HG03571 (cell line): ENCODE results near the gene IFITM1.
"Not testable (repeated sequence)": the region's sequence is repeated elsewhere in the genome, so short reads cannot be mapped to it uniquely, and the experiment has no call there.

Experiments used
- ATAC-seq: cut with Tn5 transposase; IDR thresholded peaks from one replicate; pipeline ENCODE4 v1.9.1; 2021; ENCODE audit not compliant: unreplicated experiment

Gene IFITM1

GRCh38 chr11:308740-309665 is 4.8 kb upstream of the IFITM1 start:
- not testable (repeated sequence) for ATAC-seq

- not testable (repeated sequence) for ATAC-seq
Observed at GRCh38 chr11:309979-310572, 3.8 kb upstream of the IFITM1 start.

- not testable (repeated sequence) for ATAC-seq
Observed at GRCh38 chr11:311013-311748, 2.7 kb upstream of the IFITM1 start.

GRCh38 chr11:312092-312816 is 1.6 kb upstream of the IFITM1 start:
- no peak for ATAC-seq

GRCh38 chr11:313304-313786 is 495 bp upstream of the IFITM1 start:
- peak; percentile 3 for ATAC-seq

- not testable (repeated sequence) for ATAC-seq
Observed at GRCh38 chr11:314554-314875, 675 bp downstream of the IFITM1 start.

- ATAC-seq, result no peak
Observed at GRCh38 chr11:315051-315481, 1.2 kb downstream of the IFITM1 start.

- no peak for ATAC-seq
Observed at GRCh38 chr11:315516-315994, 1.7 kb downstream of the IFITM1 start.

- no peak for ATAC-seq
Observed at GRCh38 chr11:316031-316701, 2.3 kb downstream of the IFITM1 start.

GRCh38 chr11:316891-317301 is 3.1 kb downstream of the IFITM1 start:
- ATAC-seq, result no peak

- not testable (repeated sequence) for ATAC-seq
Observed at GRCh38 chr11:317668-318404, 4.0 kb downstream of the IFITM1 start.

- ATAC-seq, result peak; percentile 42
Observed at GRCh38 chr11:318405-319120, 4.7 kb downstream of the IFITM1 start.

GRCh38 chr11:319121-319887 is 5.5 kb downstream of the IFITM1 start:
- ATAC-seq, result not testable (repeated sequence)

- not testable (repeated sequence) for ATAC-seq
Observed at GRCh38 chr11:319888-320273, 6.0 kb downstream of the IFITM1 start.

GRCh38 chr11:324156-324555 is 10.3 kb downstream of the IFITM1 start:
- no peak for ATAC-seq

GRCh38 chr11:324593-325517 is 11.0 kb downstream of the IFITM1 start:
- not testable (repeated sequence) for ATAC-seq
